BJ (cell line): ENCODE data around the gene DEPDC4. TPM values are rescaled to one million over a fixed set of nuclear protein-coding genes. Genes with fewer than 3 reads are reported as not detected.

Experiments
- CTCF ChIA-PET: fragments of 350-600 bp; formaldehyde crosslinking; extraction: SDS; loops from one replicate; lab custom pipeline; 2021; ENCODE audit warnings: antibody characterized with exemption, inconsistent platforms; lab: Yijun Ruan, JAX
- POLR2A ChIA-PET: fragments of 300-600 bp; sonication (Branson Sonifier 250); formaldehyde crosslinking; extraction: SDS; loops from one replicate; lab custom pipeline; 2021; ENCODE audit warnings: antibody characterized with exemption; lab: Charles Lee
- DNase-seq: peaks from one replicate; pipeline ENCODE4 v3.0.0-alpha.2; 2011; ENCODE audit warnings: low read depth
- H3K27me3 ChIP-seq: 2 replicates; pipeline ENCODE4 v1.6.0; 2011; ENCODE audit warnings: low read length; ENCODE audit not compliant: control insufficient read depth, insufficient read depth
- H3K36me3 ChIP-seq: 2 replicates; pipeline ENCODE4 v1.5.1; 2011; ENCODE audit warnings: low read length; ENCODE audit not compliant: control insufficient read depth, insufficient read depth
- H3K4me3 ChIP-seq: 2 replicates; pipeline ENCODE4 v1.5.1; 2011; ENCODE audit warnings: low read depth, mild to moderate bottlenecking, control low read depth, low read length
- CTCF ChIP-seq: IDR thresholded peaks from 2 replicates; pipeline ENCODE4 v1.5.1; 2011; ENCODE audit warnings: low read depth, mild to moderate bottlenecking, control low read depth, inconsistent platforms, low read length, moderate library complexity; ENCODE audit not compliant: insufficient read depth
- polyA plus RNA-seq: library from polyadenylated mRNA; depleted of rRNA; stranded (reverse); fragments of >200 nt; gene quantifications from 2 replicates; pipeline ENCODE4 v1.2.3, GENCODE V29; 2011

Gene DEPDC4
- polyA plus RNA-seq, 1 experiment, result 0.28 TPM

GRCh38 chr12:100215209-100215608, 51.7 kb downstream of the DEPDC4 start:
- no peak for TF ChIP-seq CTCF
- no peak for DNase-seq
- ChIA-PET CTCF (no interaction called here), POLR2A (no interaction called here)
- H3K27me3 ChIP-seq, result no peaks in the 10 kb centered on the region
- peaks cover 4% of the 10 kb centered on the region for H3K36me3 ChIP-seq
- H3K4me3 ChIP-seq, result no peak overlapping the region

GRCh38 chr12:100214518-100214917, 52.4 kb downstream of the DEPDC4 start:
- no peak for TF ChIP-seq CTCF
- H3K27me3 ChIP-seq, result no peaks in the 10 kb centered on the region
- DNase-seq, result no peak
- H3K36me3 ChIP-seq, result peaks cover 4% of the 10 kb centered on the region
- CTCF ChIA-PET, result interaction anchor here (1.2 kb wide), 1 partner anchor 341 kb away, joined by 3 read pairs; no protein-coding TSS in a partner anchor
- POLR2A ChIA-PET, result no interaction called here
- no peak overlapping the region for H3K4me3 ChIP-seq

GRCh38 chr12:100213016-100213891, 53.6 kb downstream of the DEPDC4 start:
- ChIA-PET POLR2A (interaction anchor here (0.6 kb wide), 1 partner anchor 1705 kb away, joined by 3 read pairs; no protein-coding TSS in a partner anchor), CTCF (interaction anchor here (0.7 to 1.2 kb wide), 2 partner anchors 342 to 361 kb away, joined by 3 read pairs; no protein-coding TSS in a partner anchor)
- H3K36me3 ChIP-seq, result peaks cover 6% of the 10 kb centered on the region
- no peak for TF ChIP-seq CTCF
- H3K27me3 ChIP-seq, result no peaks in the 10 kb centered on the region
- no peak overlapping the region for H3K4me3 ChIP-seq
- no peak for DNase-seq

GRCh38 chr12:100211698-100212097, 55.2 kb downstream of the DEPDC4 start:
- H3K36me3 ChIP-seq, result peaks cover 10% of the 10 kb centered on the region
- H3K27me3 ChIP-seq, result no peaks in the 10 kb centered on the region
- no peak for DNase-seq
- CTCF ChIA-PET, result interaction anchor here (0.6 kb wide), 1 partner anchor 141 kb away, joined by 4 read pairs; no protein-coding TSS in a partner anchor
- TF ChIP-seq CTCF, result no peak
- H3K4me3 ChIP-seq, result no peak overlapping the region
- POLR2A ChIA-PET, result no interaction called here

- peaks cover 10% of the 10 kb centered on the region for H3K36me3 ChIP-seq
- no peak overlapping the region for H3K4me3 ChIP-seq
- CTCF ChIA-PET, result no interaction called here
- DNase-seq, result no peak
- H3K27me3 ChIP-seq, result no peaks in the 10 kb centered on the region
- POLR2A ChIA-PET, result no interaction called here
- no peak for TF ChIP-seq CTCF
Measured at GRCh38 chr12:100208834-100209233, 58.0 kb downstream of the DEPDC4 start.
